HUES48 (cell line): ENCODE data around the gene PHF20.
A peak's percentile ranks its signal among the peaks of the same experiment; 100 is the strongest.
"Not testable (repeated sequence)": the region's sequence is repeated elsewhere in the genome, so short reads cannot be mapped to it uniquely, and the experiment has no call there.

Source experiments
- H3K27ac ChIP-seq: one replicate; pipeline ENCODE4 v1.7.0; 2013; ENCODE audit warnings: low read depth, low read length, inconsistent platforms
- H3K27me3 ChIP-seq: 2 replicates; pipeline ENCODE4 v1.6.1; 2013; ENCODE audit warnings: mild to moderate bottlenecking, low read length; ENCODE audit not compliant: control insufficient read depth, insufficient read depth
- H3K36me3 ChIP-seq: 2 replicates; pipeline ENCODE4 v1.6.1; 2013; ENCODE audit warnings: low read length; ENCODE audit not compliant: control insufficient read depth, insufficient read depth
- H3K4me1 ChIP-seq: 2 replicates; pipeline ENCODE4 v1.6.1; 2013; ENCODE audit warnings: mild to moderate bottlenecking, low read length; ENCODE audit not compliant: control insufficient read depth, insufficient read depth
- H3K4me3 ChIP-seq: 2 replicates; pipeline ENCODE4 v1.5.1; 2013; ENCODE audit warnings: mild to moderate bottlenecking, low read depth, low read length
- H3K9ac ChIP-seq: 2 replicates; pipeline ENCODE4 v1.6.1; 2013; ENCODE audit warnings: mild to moderate bottlenecking, low read depth, low read length, moderate library complexity
- H3K9me3 ChIP-seq: 2 replicates; pipeline ENCODE4 v1.6.1; 2013; ENCODE audit warnings: low read length; ENCODE audit not compliant: control insufficient read depth, insufficient read depth

Gene PHF20

GRCh38 chr20:35876033-35876320, 104.2 kb downstream of the PHF20 start:
- H3K27me3 ChIP-seq = no peaks in the 10 kb centered on the region
- H3K9me3 ChIP-seq = no peaks in the 10 kb centered on the region
- no peaks in the 10 kb centered on the region for H3K4me1 ChIP-seq
- H3K9ac ChIP-seq = no peak overlapping the region
- H3K27ac ChIP-seq = peak overlapping the region; percentile 42
- H3K36me3 ChIP-seq = peaks cover 14% of the 10 kb centered on the region
- H3K4me3 ChIP-seq = no peak overlapping the region

GRCh38 chr20:35877611-35878010, 105.8 kb downstream of the PHF20 start:
- Histone ChIP-seq H3K27ac (no peak overlapping the region), H3K27me3 (no peaks in the 10 kb centered on the region)

GRCh38 chr20:35878113-35878625, 106.4 kb downstream of the PHF20 start:
- Histone ChIP-seq H3K4me1 (no peaks in the 10 kb centered on the region), H3K4me3 (no peak overlapping the region), H3K27ac (no peak overlapping the region), H3K27me3 (no peaks in the 10 kb centered on the region), H3K9me3 (no peaks in the 10 kb centered on the region), H3K36me3 (no peaks in the 10 kb centered on the region; the same call in 1 of the 2 replicates), H3K9ac (no peak overlapping the region)

More at GRCh38 chr20:35877611-35878010, 105.8 kb downstream of the PHF20 start:
- Histone ChIP-seq H3K36me3 (peaks cover 2% of the 10 kb centered on the region), H3K9me3 (no peaks in the 10 kb centered on the region), H3K4me1 (no peaks in the 10 kb centered on the region), H3K9ac (no peak overlapping the region), H3K4me3 (no peak overlapping the region)

- H3K36me3 ChIP-seq = peaks cover 4% of the 10 kb centered on the region
- H3K4me3 ChIP-seq = no peak overlapping the region
- H3K9ac ChIP-seq = no peak overlapping the region
- no peak overlapping the region for H3K27ac ChIP-seq
- no peaks in the 10 kb centered on the region for H3K27me3 ChIP-seq
- no peaks in the 10 kb centered on the region for H3K9me3 ChIP-seq
- no peaks in the 10 kb centered on the region for H3K4me1 ChIP-seq
Measured at GRCh38 chr20:35881676-35882075, 109.9 kb downstream of the PHF20 start.

GRCh38 chr20:35882427-35883161, 110.8 kb downstream of the PHF20 start:
- H3K4me1 ChIP-seq, H3K27ac ChIP-seq, H3K27me3 ChIP-seq, H3K36me3 ChIP-seq, H3K9ac ChIP-seq, H3K4me3 ChIP-seq, H3K9me3 ChIP-seq: not testable (repeated sequence)

- no peak overlapping the region for H3K4me3 ChIP-seq
- H3K4me1 ChIP-seq = no peaks in the 10 kb centered on the region
- no peak overlapping the region for H3K9ac ChIP-seq
- peak overlapping the region; percentile 11 for H3K27ac ChIP-seq
- H3K9me3 ChIP-seq = no peaks in the 10 kb centered on the region
- H3K27me3 ChIP-seq = no peaks in the 10 kb centered on the region
- H3K36me3 ChIP-seq = peaks cover 6% of the 10 kb centered on the region
Measured at GRCh38 chr20:35883336-35883777, 111.5 kb downstream of the PHF20 start.

- Histone ChIP-seq H3K36me3 (peaks cover 6% of the 10 kb centered on the region), H3K27me3 (no peaks in the 10 kb centered on the region), H3K4me1 (no peaks in the 10 kb centered on the region), H3K9ac (no peak overlapping the region), H3K27ac (peak overlapping the region; percentile 11), H3K4me3 (no peak overlapping the region), H3K9me3 (no peaks in the 10 kb centered on the region)
Measured at GRCh38 chr20:35883778-35884540, 112.1 kb downstream of the PHF20 start.

GRCh38 chr20:35884541-35884865, 112.7 kb downstream of the PHF20 start:
- H3K4me3 ChIP-seq = no peak overlapping the region
- H3K27ac ChIP-seq = no peak overlapping the region
- no peak overlapping the region for H3K9ac ChIP-seq

GRCh38 chr20:35885212-35885611, 113.4 kb downstream of the PHF20 start:
- H3K36me3 ChIP-seq = peaks cover 6% of the 10 kb centered on the region
- no peaks in the 10 kb centered on the region for H3K9me3 ChIP-seq
- H3K27me3 ChIP-seq = no peaks in the 10 kb centered on the region
- H3K4me3 ChIP-seq = no peak overlapping the region
- H3K27ac ChIP-seq = no peak overlapping the region
- H3K9ac ChIP-seq = no peak overlapping the region
- H3K4me1 ChIP-seq = no peaks in the 10 kb centered on the region

More at GRCh38 chr20:35884541-35884865, 112.7 kb downstream of the PHF20 start:
- H3K9me3 ChIP-seq = no peaks in the 10 kb centered on the region
- H3K4me1 ChIP-seq = no peaks in the 10 kb centered on the region
- H3K36me3 ChIP-seq = peaks cover 6% of the 10 kb centered on the region
- no peaks in the 10 kb centered on the region for H3K27me3 ChIP-seq

GRCh38 chr20:35886537-35886936, 114.7 kb downstream of the PHF20 start:
- Histone ChIP-seq H3K36me3 (peaks cover 6% of the 10 kb centered on the region), H3K27me3 (no peaks in the 10 kb centered on the region), H3K27ac (no peak overlapping the region), H3K4me1 (no peaks in the 10 kb centered on the region), H3K9ac (no peak overlapping the region), H3K9me3 (no peaks in the 10 kb centered on the region), H3K4me3 (no peak overlapping the region)

GRCh38 chr20:35887393-35888064, 115.7 kb downstream of the PHF20 start:
- H3K9ac ChIP-seq = no peak overlapping the region
- no peak overlapping the region for H3K4me3 ChIP-seq
- peaks cover 6% of the 10 kb centered on the region for H3K36me3 ChIP-seq
- H3K4me1 ChIP-seq = no peaks in the 10 kb centered on the region
- H3K27ac ChIP-seq = no peak overlapping the region
- no peaks in the 10 kb centered on the region for H3K27me3 ChIP-seq
- no peaks in the 10 kb centered on the region for H3K9me3 ChIP-seq
